ENCODE results near the gene RIT1.

Gene RIT1

DNA sequence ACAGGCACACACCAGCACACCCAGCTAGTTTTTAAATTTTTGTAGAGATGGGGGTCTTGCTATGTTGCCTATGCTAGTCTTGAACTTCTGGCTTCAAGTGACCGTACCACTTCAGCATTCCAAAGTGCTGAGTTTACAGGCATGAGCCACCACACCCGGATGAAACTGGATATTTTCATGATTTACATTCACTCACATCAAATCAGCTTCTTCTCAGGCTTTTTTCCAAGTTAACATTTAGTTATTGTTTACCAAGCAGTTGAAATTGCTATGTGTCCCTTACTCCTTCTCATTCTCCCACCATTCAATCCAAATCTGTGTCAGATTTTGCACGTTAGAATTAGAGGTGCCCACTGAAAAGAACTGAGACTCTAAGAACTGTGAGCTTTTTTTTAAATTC lies 18.4 kb downstream of the RIT1 start:
- no peak for DNase-seq (ENCODE audit: low read depth in 3 of 3)

DNA sequence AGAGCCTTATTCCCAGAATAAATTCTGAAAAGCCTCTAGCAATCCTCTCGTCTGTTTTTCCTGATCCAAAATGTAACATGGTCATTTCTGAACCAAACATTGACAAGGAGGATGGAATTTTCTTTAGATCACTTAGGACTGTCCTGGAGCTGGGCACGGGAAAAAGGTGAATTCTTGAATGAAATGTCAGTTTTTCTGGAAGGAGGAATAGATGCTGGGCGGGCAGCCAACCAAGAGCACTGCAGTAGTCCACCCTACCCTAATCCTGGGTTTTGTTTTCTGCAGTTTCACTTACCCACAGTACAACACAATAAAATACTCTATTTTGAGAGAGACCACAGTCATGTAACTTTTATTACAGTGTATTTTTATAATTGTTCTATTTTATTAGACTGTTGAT lies 20.9 kb downstream of the RIT1 start:
- no peak for DNase-seq (ENCODE audit: low read depth in 3 of 3)

DNA sequence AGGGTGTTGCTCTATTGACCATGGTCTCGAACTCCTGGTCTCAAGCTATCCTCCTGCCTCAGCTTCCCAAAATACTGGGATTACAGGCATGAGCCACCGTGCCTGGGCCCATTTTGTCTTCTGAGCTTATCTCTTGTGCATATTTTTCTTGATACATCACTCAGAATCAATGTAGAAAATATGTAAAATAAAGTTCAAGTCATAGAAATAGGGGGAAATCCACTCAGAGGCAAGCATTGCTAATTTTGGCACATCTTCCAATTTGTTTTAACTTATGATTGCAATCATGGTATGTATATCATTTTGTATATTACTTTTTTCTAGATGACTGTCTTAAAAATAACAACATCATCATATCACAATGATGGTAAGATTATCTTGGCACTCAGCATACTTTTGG lies 21.6 kb downstream of the RIT1 start:
- no peak for DNase-seq (ENCODE audit: low read depth in 3 of 3)

DNA sequence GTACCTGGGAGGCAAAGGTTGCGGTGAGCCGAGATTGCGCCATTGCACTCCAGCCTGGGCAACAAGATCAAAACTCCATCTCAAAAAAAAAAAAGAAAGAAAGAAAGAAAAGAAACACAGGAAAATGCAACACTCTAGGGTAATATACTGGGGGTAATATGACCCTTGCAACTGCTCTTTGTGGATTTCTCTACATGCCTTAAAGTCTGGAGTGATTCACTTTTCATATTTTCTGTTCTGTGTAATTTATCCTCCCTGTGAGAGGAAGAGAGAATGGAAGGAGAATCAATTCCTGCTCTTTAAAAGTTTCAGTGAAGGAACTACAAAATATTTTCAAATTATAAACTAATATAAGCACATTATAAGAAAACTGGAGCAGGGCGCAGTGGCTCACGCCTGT lies 22.7 kb downstream of the RIT1 start:
- DNase-seq (ENCODE audit: low read depth in 3 of 3): no peak

DNA sequence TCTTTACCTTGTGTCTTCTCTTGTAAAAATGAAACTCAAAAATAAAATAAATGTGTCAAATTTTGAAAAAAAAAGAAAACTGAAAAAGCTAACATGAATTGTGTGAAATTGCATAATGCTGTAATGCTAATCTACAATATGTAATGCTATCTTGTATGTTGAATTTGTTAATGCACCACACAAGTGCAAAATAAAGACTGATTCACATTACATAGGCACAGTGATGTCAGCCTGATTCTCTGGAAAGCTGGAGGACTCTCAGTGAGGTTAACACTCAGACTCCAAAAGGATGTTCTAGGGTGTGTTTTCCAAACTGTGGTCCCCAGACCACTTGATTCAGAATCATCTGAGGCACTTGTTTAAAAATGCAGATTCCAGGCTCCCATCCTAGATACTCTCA lies 26.2 kb downstream of the RIT1 start:
- no peak for DNase-seq (ENCODE audit: low read depth in 3 of 3)

DNA sequence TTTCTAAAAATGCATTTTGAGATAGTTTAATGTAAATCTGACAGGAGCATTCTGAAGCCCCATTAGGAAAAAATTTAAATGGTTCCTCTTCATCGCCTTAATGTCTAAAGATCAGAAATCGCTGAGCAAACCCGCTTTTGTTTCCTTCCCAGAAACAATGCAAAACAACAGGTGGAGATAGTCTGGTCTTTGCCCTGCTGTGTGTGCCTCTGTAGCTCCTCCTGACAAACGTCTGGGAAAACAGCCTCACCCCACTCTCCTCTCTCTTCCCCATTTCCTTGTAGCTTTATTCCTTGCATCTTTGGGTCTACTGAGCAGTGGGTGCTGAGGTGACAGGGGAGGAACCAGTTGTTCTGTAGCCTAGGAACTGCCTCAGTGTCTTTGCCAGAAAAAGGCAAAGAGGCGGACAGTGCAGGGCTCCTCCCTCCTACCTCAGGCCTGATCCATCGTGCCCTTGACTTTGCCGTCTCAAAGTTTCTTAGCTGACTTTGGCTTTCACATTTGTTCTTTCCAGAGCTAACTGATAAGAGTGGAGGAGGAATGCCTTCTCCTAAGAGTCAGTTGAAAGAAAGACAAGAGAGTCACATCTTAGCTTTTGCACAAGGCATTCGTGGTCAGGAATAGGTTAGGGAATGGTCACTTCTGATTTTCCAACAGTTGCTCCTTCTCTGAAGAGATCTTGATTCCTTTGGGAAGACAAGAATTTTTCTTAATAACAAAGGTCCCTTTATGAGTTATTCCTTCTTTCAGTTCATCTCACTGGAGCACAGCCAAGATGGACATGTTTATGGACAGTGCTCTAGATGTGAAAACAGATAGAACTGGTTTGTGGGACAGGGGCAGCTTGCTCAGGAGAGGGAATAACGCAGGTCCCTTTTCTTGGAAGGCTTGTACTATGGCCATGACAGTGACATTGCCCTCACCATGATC lies 26.9 kb downstream of the RIT1 start:
- no peak for DNase-seq (ENCODE audit: low read depth in 3 of 3)

DNA sequence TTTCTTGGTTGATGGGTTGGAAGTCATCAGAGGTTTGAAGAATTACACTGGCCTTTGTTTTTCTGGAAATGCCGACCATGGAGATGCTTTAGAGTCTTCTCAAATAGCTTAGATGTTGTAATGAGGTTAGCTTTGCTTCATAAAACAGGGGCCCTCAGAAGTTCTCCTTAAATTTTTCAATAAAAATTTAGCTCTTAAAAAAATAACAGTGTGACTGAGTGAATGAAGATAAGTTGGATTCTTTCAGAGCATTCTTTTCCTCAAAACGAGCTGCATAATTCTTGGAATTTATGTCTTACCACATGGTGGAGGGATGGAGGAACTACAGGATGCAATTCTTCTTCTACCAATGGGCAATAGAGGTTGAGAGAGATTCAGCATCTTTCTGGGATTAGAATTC lies 28.4 kb downstream of the RIT1 start:
- DNase-seq (ENCODE audit: low read depth in 3 of 3): no peak

DNA sequence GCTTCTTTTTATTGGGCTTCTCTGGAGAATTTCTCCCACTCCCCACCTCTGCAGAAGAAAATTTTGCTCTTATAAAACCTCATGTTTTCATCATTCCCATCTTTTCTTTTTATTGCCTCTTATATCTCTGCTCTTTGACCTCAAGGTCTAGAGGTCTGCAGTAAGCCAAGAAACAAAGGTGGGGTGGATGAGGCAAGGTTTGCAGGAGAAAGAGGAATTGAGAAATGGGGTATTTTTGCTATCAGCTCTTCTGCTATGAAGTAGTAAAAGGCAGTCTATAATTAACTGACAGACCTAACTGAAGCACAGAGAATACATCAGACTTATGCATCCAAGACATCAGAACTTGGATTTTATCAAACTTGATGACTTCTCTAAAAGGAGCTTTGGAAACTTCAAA lies 28.9 kb downstream of the RIT1 start:
- DNase-seq (ENCODE audit: low read depth in 3 of 3): no peak

DNA sequence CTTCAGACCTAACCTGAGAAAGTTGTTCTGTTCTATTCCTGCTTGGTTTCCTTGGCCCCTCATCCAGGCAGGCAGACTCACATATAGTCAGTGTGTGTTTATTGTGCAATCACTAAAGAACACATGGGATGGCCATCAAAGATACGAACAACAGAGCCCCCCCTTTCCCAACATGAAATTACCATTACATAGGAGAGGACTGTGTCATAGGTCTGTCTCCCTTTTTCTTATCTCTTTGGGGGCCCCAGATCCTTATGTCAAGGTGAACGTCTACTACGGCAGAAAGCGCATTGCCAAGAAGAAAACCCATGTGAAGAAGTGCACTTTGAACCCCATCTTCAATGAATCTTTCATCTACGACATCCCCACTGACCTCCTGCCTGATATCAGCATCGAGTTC lies 30.2 kb downstream of the RIT1 start:
- no peak for DNase-seq (ENCODE audit: low read depth in 3 of 3)

DNA sequence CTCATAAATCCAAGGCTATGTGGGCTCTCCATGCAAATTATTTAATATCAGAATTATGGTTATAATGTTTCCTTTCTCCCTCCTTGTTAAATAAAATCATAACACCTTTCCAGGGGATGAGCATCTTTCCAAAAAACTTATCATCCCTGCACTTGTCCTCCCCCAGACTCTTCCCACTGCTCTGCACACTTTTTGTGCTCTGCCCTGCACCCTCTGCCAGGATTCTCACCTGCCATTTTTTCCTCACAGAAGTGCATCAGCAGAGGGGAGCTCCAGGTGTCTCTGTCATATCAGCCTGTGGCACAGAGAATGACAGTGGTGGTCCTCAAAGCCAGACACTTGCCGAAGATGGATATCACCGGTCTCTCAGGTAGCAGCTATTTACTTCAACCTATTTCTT lies 30.9 kb downstream of the RIT1 start:
- DNase-seq (ENCODE audit: low read depth in 3 of 3): no peak

DNA sequence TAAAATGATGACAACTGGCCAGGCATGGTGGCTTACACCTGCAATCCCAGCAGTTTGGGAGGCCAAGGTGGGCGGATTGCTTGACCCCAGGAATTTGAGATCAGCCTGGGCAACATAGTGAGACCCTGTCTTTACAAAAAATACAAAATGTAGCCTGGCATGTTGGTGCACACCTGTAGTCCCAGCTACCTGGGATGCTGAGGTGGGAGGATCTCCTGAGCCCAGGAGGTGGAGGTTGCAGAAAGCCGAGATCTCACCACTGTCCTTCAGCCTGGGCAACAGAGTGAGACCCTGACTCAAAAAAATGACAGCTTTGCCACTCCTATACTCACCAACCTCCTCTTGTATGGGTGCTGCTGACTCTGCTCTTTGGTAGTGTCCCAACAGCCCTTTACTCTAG lies 33.2 kb downstream of the RIT1 start:
- no peak for DNase-seq (ENCODE audit: low read depth in 3 of 3)

DNA sequence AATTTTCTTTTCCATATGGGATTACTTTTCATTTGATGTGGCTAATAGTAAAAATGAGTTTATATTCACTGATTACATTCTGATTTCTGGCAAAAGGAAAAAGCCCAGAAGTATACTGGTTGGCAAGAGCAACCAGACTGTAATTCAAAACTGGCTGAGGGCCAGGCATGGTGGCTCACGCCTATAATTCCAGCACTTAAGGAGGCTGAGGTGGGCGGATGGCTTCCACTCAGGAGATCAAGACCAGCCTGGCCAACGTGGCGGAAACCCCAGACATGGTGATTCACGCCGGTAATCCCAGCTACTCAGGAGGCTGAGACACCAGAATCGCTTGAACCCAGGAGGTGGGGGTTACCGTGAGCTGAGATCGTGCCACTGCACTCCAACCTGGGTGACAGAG lies 37.3 kb downstream of the RIT1 start:
- DNase-seq (ENCODE audit: low read depth in 3 of 3): no peak

DNA sequence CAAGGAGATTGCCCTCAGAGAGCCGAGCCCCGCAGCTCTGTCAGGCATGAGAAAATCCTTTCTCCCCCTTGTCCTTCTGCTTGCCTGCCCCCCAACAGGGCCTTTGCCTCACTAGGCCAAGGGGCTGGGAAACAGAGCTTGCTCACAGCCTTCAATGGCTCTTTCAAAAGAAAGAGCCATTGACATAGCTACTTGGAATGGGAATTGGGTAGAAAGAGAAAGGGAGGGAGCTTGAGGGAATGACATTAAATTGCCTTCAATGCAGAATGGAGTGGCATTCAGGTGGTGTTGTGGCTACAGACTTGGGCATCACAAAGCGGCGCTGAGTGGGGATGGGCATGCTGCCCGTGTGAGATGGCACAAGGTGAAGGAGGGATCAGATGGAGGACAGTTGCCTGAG lies 38.6 kb downstream of the RIT1 start:
- no peak for DNase-seq (ENCODE audit: low read depth in 3 of 3)

DNA sequence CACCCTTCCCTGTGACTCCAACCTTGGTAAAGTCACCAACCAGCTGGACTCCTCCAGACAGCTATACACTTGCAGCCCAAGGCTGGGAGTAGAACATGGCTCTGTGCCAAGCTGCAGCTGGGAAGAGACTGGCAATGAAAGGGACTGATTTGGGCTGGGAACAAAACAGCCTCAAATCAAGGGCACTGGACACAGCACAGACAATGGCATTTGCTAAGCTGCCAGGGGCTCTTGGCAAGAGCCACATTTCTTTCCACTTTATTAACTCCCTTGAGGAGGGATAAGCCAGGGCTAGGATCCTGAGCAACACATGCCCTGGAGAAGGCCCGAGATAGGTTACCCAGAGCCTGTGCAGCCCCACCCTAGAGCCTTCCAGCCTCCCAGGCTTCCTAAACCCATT lies 39.8 kb downstream of the RIT1 start:
- no peak for DNase-seq (ENCODE audit: low read depth in 3 of 3)

DNA sequence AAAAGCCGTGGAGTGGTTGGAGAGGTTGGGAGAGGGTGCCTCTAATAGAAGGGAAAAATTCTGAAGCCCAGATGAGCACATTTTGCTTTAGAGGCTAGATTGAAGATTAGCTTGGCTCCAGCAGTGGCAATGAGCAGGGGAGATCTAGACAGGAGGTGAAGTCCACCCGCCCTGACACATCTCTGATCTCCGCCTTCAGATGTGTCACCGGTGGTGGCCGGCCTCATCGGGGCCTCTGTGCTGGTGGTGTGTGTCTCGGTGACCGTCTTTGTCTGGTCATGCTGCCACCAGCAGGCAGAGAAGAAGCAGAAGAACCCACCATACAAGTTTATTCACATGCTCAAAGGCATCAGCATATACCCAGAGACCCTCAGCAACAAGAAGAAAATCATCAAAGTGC lies 43.4 kb downstream of the RIT1 start:
- DNase-seq (ENCODE audit: low read depth in 3 of 3): no peak

DNA sequence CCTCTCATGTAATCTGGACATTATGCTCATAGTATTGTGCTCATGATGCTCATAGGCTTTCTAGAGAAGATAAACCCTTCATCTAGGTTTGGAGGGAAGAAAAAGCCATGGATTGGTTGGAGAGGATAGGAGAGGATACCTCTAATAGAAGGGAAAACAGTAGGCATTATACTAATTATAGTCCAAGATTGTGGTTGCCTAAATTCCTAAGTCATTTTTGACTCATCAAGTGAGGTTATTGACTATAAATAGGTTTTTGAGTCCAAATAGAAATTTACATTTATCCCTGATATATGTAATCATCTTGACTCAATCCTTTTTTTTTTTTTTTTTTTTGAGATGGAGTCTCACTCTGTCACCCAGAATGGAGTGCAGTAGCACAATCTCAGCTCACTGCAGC lies 46.8 kb downstream of the RIT1 start:
- DNase-seq (ENCODE audit: low read depth in 3 of 3): no peak

DNA sequence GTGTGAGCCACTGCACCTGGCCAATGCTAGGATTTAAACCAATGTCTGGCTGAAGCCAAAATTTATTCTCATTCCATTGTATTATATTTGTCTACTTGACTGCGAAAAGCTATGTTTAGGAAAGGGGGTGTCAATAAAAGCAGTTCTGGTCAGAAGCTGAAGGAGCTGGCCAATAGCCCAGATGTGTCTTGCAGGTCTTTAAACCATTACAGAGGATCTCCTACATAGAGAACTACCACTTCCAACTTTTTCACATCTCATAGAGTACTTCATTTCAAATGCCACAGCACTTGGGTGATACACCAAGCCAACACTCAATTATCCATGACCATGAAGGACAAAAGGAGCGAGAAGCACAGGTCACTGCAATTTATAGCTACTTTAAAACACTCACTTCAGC lies 49.3 kb downstream of the RIT1 start:
- no peak for DNase-seq (ENCODE audit: low read depth in 3 of 3)

DNA sequence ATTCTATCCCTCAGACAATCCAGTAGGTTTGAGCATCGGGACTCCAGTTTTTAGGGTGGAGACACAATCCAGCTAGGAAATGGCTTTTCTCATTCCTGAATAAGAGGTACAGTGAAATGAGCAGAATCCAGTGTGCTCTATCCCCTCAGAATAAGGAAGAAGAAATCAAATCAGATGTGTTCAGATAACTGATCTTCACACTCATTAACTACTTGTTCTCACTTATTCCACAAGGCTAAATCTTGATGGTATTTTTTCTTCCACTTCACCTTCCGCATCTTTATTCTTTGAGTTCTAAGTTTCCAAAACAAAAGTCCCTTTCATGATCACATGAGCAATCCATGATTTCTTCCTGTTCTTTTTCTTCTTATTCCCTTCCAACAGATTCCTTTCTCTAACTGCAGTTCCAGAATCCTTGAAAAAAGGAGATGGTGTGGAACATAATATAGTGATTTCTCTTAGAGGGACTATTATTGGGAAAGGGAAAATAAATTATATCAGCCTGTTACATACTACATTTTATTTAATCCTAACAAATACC lies 50.1 kb downstream of the RIT1 start:
- DNase-seq (ENCODE audit: low read depth in 3 of 3): no peak

DNA sequence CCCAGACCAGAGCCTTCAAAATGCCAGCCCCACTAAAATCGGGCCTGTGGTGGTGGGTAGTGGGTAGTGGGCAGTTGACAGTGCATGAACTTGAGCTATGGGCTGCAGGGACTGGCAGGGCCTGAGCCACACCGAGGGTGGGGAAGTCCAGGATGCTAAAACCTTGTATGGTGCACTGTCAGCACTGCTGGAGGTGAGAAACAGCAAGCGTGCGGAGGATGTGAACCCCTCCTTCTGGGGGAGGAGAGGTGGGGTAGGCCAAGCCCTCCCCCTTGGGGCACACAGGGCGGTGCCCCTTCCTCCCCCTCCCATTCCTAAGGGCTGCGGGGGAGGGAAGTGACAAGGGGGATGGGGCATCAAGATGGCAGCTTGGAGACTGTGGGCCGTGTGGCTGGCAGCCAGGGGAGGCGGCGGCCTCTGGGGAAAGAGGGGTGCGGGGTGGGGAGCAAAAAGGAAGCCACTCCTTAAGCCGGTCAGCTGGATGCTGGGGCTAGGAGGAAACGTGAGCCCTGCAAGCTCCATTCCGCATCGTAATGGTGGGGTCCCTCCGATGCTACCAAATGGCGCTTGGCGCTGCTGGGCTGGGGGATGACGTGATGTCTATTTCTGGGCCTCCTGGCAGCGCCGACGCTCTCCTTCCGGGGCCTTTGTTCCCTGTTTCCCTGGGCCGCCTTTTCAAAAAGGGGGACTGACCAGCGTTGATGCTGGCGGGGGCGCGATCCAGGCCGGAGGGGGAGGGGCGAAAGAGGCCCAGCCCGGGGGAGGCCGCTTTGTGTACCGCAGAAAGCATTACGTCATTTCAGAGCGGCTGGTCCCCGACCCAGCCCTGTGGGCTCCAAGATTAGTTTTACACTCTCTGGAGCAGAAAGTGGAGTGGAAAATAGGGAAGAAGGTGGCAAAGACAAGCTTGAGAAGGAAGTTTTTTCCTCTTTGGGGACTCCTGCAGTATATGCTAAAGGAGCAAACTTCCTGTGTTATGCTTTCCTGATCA lies 51.0 kb downstream of the RIT1 start:
- peak in 1 of 3 experiments; percentile 41 for DNase-seq (ENCODE audit: low read depth in 3 of 3)

DNA sequence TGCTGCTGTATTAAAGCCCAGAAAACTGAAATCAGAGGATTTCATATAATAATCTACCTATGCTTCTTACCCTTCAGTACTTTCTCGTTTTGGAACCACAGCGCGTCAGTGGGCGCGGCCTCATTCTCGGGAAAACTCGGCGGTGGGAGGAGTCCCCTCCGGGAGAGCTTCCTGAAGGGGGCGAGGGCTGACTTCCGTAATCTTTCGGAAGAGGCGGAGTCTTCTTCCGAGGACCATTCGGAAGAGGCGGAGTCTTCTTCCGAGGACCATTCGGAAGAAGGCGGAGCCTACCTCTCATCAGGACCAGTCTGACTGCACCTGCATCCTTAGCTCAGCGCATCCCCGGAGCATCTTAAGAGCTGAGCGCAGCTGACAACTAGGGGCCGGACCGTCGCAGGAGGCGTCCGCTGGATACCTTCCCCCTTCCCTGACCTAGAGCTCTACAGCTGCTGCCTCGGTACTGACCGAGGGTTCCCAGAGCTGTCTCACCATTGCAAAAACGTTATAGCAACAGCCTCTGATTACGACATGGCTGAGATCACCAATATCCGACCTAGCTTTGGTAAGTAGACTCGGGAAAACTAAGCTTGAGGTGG lies 51.8 kb downstream of the RIT1 start, which contains the start of gene SYT11:
Gene SYT11, plus strand, starts transcription at position 334 of the 596 bp plus-strand sequence. Its CDS starts 195 bp downstream, at position 529.
- DNase-seq (ENCODE audit: low read depth in 3 of 3): peak; percentile 86 to 96 (median 91)

DNA sequence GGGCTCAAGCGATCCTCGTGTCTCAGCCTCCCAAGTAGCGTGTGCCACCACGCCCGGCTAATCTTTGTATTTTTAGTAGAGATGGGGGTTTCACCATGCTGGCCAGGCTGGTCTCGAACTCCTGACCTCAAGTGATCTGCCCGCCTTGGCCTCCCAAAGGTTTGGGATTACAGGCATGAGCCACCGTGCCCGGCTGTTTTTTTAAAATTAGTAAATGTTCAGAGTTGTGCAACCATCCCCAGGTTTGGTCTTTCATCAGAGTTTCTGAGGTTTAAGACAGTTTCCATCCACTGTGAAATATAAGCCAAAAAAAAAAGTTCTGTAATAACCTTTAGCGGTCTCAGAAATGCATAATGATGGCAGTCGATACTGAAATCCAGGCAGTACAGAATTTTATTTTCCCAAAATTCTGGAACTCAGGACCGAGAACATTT lies 52.3 kb downstream of the RIT1 start:
- DNase-seq (ENCODE audit: low read depth in 3 of 3): peak in 1 of 3 experiments; percentile 33

Measured in stimulated activated CD4-positive, alpha-beta T cell treated with anti-CD3 and anti-CD28 coated beads, TNF-alpha, amount 100 ng/mL, for 24 hours (primary cell).